ENCODE measurements around the gene DEK. TPM values are rescaled to one million over a fixed set of nuclear protein-coding genes. Genes with fewer than 3 reads are reported as not detected.
"Not testable (repeated sequence)": the region's sequence is repeated elsewhere in the genome, so short reads cannot be mapped to it uniquely, and the experiment has no call there.

The DEK gene
- total and polyA plus RNA-seq, 2 of the 13 experiments (the other 11 are each of a cell fraction or from before 2014, with no cell fraction given), result 53.2 to 276 TPM

- TF ChIP-seq ZFP91 (CRISPR knock-in tag; IDR thresholded peaks at IDR 0.05; ENCODE audit: borderline replicate concordance) (no peak), ZNF335 (CRISPR knock-in tag; IDR thresholded peaks at IDR 0.05) (no peak), ZBTB39 (CRISPR knock-in tag; IDR thresholded peaks at IDR 0.05) (0 out of 2 replicates have a peak, but pooled peaks have one; percentile 23), SOX6 (IDR thresholded peaks at IDR 0.05) (no peak), SOX6 (CRISPR knock-in tag; IDR thresholded peaks at IDR 0.05) (peak; percentile 33; the same call in 1 of the 2 replicates), FOXC1 (CRISPR knock-in tag; IDR thresholded peaks at IDR 0.05; ENCODE audit: borderline replicate concordance) (0 out of 2 replicates have a peak, but pooled peaks have one; percentile 34), ZNF556 (CRISPR knock-in tag; IDR thresholded peaks at IDR 0.05; ENCODE audit: borderline replicate concordance) (no peak), ZMYM4 (CRISPR knock-in tag; IDR thresholded peaks at IDR 0.05) (0 out of 2 replicates have a peak, but pooled peaks have one; percentile 21), SP4 (CRISPR knock-in tag; IDR thresholded peaks at IDR 0.05) (0 out of 2 replicates have a peak, but pooled peaks have one; percentile 19), ZMYM3 (CRISPR knock-in tag; IDR thresholded peaks at IDR 0.05) (peak; percentile 55; the same call in 1 of the 2 replicates), NCOA1 (CRISPR knock-in tag; IDR thresholded peaks at IDR 0.05) (0 out of 2 replicates have a peak, but pooled peaks have one; percentile 30), NFE2L2 (IDR thresholded peaks at IDR 0.05; ENCODE audit: low read length) (peak; percentile 74), ZNF136 (CRISPR knock-in tag; IDR thresholded peaks at IDR 0.05; ENCODE audit: low read depth) (0 out of 2 replicates have a peak, but pooled peaks have one; percentile 28), SAP130 (CRISPR knock-in tag; IDR thresholded peaks at IDR 0.05; ENCODE audit: low read depth) (0 out of 2 replicates have a peak, but pooled peaks have one; percentile 20), ZNF550 (CRISPR knock-in tag; IDR thresholded peaks at IDR 0.05; ENCODE audit: borderline replicate concordance) (no peak), HNF1B (CRISPR knock-in tag; IDR thresholded peaks at IDR 0.05) (peak; percentile 22; the same call in 1 of the 2 replicates), RNF2 (conservative IDR thresholded peaks at IDR 0.05; ENCODE audit: low read depth) (no peak), SSRP1 (CRISPR knock-in tag; IDR thresholded peaks at IDR 0.05) (no peak)
Observed at GRCh38 chr6:18209539-18210197, 54.7 kb downstream of the DEK start (continued).

- H3K36me3 ChIP-seq (replicated peaks in 1 of 2; ENCODE audit: control insufficient read depth in 1 of 2, insufficient read depth in 2 of 2, low read length in 2 of 2); FAIRE-seq; ATAC-seq; H3K27ac ChIP-seq (ENCODE audit: extremely low read length, insufficient read depth, low read length); H3K9me3 ChIP-seq (ENCODE audit: low read length); H3K4me2 ChIP-seq (ENCODE audit: low read depth, low read length); H3K79me2 ChIP-seq (ENCODE audit: insufficient read depth, low read length); H3K9ac ChIP-seq (ENCODE audit: insufficient read depth, low read depth, low read length); H2AFZ ChIP-seq (ENCODE audit: low read length); intact Hi-C loops (cut with micrococcal nuclease; ENCODE audit: unreplicated experiment); H3K4me3 ChIP-seq (replicated peaks in 1 of 3; ENCODE audit: insufficient read depth in 1 of 3, low read depth in 2 of 3, low read length in 3 of 3); H3K27me3 ChIP-seq (ENCODE audit: control insufficient read depth in 1 of 2, insufficient read depth in 2 of 2, low read length in 2 of 2); BruUV-seq (replicated peaks); H4K20me1 ChIP-seq (ENCODE audit: insufficient read depth, low read length); DNase-seq (ENCODE audit: low spot score); in situ Hi-C loops (cut with HindIII; ENCODE audit: extremely low pct_ligation_motif_present, low pct_unique_long_range_greater_than_20kb); CTCF ChIA-PET (ENCODE audit: low intra/inter-chr PET ratio, low total read pairs): not testable (repeated sequence)
- WGBS (ENCODE audit: low lambda C conversion rate), result 97% methylated on average over 9 of the region's 9 CpGs
- POLR2A ChIA-PET, result interaction anchor here (0.8 kb wide), 1 partner anchor 54 kb away, joined by 3 read pairs; the partner anchor contains the start of genes KDM1B and TPMT
- H3K4me1 ChIP-seq (ENCODE audit: insufficient read depth, low read length), result peaks cover 17% of the 10 kb centered on the region
Observed at GRCh38 chr6:18208778-18209177, 55.6 kb downstream of the DEK start.
